Measurements from ENCODE around the gene CSRP1. TPM values are rescaled to one million over a fixed set of nuclear protein-coding genes. Genes with fewer than 3 reads are reported as not detected.

CSRP1 gene
- total RNA-seq, 2 donors from 2014 or later = 2,051 to 3,060 TPM

DNA sequence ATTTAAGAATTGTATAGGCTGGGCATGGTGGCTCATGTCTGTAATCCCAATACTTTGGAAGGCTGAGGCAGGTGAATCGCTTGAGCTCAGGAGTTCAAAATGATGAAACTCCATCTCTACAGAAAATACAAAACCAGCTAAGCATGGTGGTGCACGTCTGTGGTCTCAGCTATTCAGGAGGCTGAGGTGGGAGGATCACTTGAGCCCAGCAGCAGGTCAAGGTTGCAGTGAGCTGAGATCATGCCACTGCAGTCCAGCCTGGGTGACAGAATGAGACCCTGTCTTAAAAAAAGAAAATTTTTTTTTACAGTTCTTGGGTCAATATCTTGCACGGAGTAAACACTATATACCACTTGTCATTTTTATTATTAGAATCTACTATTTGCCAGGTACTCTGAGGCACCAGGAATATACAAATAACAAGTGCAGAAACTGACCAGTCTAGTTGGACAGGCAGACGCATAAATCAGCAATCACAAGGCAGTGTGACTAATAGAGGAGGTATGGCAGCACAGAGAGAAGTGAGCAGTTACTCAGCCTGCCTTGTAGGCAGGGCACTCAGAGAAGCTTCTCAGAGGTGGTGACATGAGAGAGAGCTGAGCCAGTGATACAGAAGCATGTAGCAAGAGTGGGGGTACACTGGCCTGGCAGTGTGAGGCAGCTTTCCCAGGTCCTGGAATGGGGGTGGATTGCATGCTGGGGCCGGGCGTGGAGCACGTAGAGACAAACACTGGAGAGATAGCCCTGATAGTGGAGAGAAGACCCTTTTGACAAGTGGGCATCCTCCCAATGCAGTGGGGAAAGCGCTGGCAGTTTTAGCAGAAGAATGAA lies 45.9 kb downstream of the CSRP1 start:
- Histone ChIP-seq H3K4me3 (peak overlapping the region; percentile 30), H3K9me3 (no peaks in the 10 kb centered on the region), H3K36me3 (peaks cover 19% of the 10 kb centered on the region), H3K4me1 (ENCODE audit: control insufficient read depth in 1 of 2, low read depth in 2 of 2) (peaks cover 25 to 75% of the 10 kb centered on the region in 2 donors), H3K27ac (peak overlapping the region; percentile 95 to 97), H3K27me3 (replicated peaks; ENCODE audit: insufficient read depth) (no peaks in the 10 kb centered on the region)
- ATAC-seq (ENCODE audit: insufficient number of reproducible peaks, low FRiP score, low read depth) (peak; percentile 87), DNase-seq (ENCODE audit: low spot score) (peak; percentile 71)
- TF ChIP-seq, protein P1, sequence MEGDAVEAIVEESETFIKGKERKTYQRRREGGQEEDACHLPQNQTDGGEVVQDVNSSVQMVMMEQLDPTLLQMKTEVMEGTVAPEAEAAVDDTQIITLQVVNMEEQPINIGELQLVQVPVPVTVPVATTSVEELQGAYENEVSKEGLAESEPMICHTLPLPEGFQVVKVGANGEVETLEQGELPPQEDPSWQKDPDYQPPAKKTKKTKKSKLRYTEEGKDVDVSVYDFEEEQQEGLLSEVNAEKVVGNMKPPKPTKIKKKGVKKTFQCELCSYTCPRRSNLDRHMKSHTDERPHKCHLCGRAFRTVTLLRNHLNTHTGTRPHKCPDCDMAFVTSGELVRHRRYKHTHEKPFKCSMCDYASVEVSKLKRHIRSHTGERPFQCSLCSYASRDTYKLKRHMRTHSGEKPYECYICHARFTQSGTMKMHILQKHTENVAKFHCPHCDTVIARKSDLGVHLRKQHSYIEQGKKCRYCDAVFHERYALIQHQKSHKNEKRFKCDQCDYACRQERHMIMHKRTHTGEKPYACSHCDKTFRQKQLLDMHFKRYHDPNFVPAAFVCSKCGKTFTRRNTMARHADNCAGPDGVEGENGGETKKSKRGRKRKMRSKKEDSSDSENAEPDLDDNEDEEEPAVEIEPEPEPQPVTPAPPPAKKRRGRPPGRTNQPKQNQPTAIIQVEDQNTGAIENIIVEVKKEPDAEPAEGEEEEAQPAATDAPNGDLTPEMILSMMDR (IDR thresholded peaks at IDR 0.05) = no peak

DNA sequence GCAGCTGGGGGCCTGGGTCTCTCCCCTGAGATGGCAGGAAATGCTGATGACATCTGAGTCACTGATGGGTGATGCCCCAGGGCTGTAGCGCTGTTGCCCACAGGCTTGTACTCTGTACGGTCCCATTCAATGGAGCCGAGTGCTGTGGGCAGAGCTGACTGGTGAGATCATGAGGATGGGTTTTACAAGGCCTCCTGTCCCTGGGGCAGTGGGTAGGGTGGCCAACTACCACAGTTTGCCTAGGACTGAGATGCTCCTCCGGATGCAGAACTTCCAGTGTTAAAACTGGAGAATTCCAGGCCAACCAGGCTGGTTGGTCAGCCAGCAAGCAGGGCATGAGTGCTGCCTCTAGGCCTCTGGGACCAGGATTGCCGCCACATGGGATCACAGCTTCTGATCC lies 47.1 kb downstream of the CSRP1 start:
- Histone ChIP-seq H3K27me3 (replicated peaks; ENCODE audit: insufficient read depth) (no peaks in the 10 kb centered on the region), H3K4me3 (no peak overlapping the region), H3K27ac (peak overlapping the region; percentile 95 to 97), H3K36me3 (peaks cover 7% of the 10 kb centered on the region), H3K4me1 (ENCODE audit: control insufficient read depth in 1 of 2, low read depth in 2 of 2) (peaks cover 23 to 62% of the 10 kb centered on the region in 2 donors), H3K9me3 (no peaks in the 10 kb centered on the region)
- ATAC-seq (ENCODE audit: insufficient number of reproducible peaks, low FRiP score, low read depth) = no peak
- TF ChIP-seq, protein P1 (IDR thresholded peaks at IDR 0.05) = no peak
- no peak for DNase-seq (ENCODE audit: low spot score)

DNA sequence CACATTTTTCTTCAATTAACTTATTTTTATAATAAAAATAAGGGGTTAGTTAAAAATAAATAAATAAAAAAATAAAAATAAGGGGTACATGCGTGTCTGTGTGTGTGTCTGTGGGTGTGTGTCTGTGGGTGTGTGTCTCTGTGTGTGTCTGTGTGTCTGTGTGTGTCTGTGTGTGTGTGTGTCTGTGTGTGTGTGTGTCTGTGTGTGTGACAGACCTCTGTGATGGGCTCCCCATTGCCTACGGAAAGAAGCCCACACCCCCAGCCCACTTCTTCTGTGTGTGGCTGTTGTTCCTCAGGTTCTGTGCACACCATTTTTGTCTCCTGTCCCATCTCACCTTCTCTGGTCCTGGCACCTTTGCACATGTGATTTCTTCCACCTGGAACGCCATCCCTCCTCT lies 47.9 kb downstream of the CSRP1 start:
- DNase-seq (ENCODE audit: low spot score) (no peak), ATAC-seq (ENCODE audit: insufficient number of reproducible peaks, low FRiP score, low read depth) (no peak)
- no peaks in the 10 kb centered on the region for H3K36me3 ChIP-seq
- H3K4me1 ChIP-seq (ENCODE audit: control insufficient read depth in 1 of 2, low read depth in 2 of 2) = peaks cover 23 to 59% of the 10 kb centered on the region in 2 donors
- TF ChIP-seq, protein P1 (IDR thresholded peaks at IDR 0.05) = no peak
- no peaks in the 10 kb centered on the region for H3K9me3 ChIP-seq
- no peak overlapping the region for H3K4me3 ChIP-seq
- no peaks in the 10 kb centered on the region for H3K27me3 ChIP-seq (replicated peaks; ENCODE audit: insufficient read depth)
- peak overlapping the region; percentile 95 to 97 for H3K27ac ChIP-seq

DNA sequence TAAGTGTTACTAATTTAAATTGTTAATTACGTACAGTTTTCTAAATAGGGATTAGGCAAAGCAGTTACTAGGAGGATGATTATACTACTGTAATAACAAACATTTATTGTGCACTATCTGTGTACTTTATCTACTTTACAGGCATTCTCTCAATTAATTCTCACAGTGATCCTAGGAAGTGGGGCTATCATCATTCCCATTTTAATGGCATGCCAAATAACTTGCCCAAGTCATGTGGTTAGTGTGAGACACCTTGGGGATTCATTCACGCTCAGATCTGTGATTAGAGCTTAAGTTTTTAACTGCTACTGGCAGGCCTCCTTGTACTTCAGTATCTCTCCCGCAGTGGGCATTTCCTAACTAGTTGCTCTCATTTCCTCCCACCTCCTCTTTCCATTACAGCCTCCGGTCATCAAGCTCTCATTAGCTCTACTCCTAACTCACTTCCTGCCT lies 49.4 kb downstream of the CSRP1 start:
- TF ChIP-seq, protein P1 (IDR thresholded peaks at IDR 0.05) = no peak
- no peaks in the 10 kb centered on the region for H3K27me3 ChIP-seq (replicated peaks; ENCODE audit: insufficient read depth)
- no peak overlapping the region for H3K4me3 ChIP-seq
- no peak for ATAC-seq (ENCODE audit: insufficient number of reproducible peaks, low FRiP score, low read depth)
- peaks cover 15 to 44% of the 10 kb centered on the region in 2 donors for H3K4me1 ChIP-seq (ENCODE audit: control insufficient read depth in 1 of 2, low read depth in 2 of 2)
- no peaks in the 10 kb centered on the region for H3K9me3 ChIP-seq
- H3K27ac ChIP-seq = no peak overlapping the region
- no peaks in the 10 kb centered on the region for H3K36me3 ChIP-seq
- no peak for DNase-seq (ENCODE audit: low spot score)

DNA sequence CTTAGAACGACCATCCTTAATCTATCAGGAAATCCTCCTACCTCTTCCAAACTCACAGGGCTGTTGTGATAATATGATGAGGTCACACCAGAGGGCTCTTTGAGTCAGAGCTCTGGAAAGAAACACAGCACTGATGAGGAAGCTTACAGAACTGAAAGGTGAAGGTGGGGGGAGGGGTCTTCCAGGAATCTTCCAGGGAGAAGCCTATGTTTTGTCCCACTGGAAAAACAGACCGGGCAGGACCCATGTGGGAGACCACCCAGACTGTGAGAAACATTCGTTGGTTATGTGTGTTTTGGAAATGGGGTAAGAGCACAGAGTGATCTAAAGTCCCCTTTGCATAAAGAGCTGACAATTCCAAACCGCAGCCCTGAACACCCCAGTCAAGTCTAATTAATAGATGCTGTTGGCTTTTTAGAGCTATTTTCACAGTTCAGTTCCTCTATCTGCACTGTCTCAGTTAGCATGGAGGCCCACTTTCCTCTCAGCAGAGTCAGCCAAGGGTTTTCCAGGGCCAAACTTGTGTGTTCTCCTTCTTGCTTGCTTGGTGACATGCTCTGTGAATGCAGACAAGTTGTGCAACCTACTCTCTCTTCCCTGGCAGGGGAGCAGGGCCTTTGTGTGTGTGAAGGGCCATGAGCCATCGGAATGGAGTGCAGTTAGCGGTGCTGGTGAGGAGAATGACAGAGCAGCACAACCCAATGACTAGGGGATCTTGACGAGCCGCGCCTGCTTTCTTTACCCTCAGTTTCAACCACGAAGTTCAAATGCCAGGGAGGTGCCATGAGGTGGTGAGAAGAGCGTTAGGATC lies 50.2 kb downstream of the CSRP1 start:
- no peak overlapping the region for H3K4me3 ChIP-seq
- H3K27ac ChIP-seq = peak overlapping the region; percentile 37 to 55
- no peaks in the 10 kb centered on the region for H3K9me3 ChIP-seq
- peaks cover 9 to 37% of the 10 kb centered on the region in 2 donors for H3K4me1 ChIP-seq (ENCODE audit: control insufficient read depth in 1 of 2, low read depth in 2 of 2)
- TF ChIP-seq, protein P1 (IDR thresholded peaks at IDR 0.05) = no peak
- no peaks in the 10 kb centered on the region for H3K36me3 ChIP-seq
- DNase-seq (ENCODE audit: low spot score) (no peak), ATAC-seq (ENCODE audit: insufficient number of reproducible peaks, low FRiP score, low read depth) (no peak)
- H3K27me3 ChIP-seq (replicated peaks; ENCODE audit: insufficient read depth) = no peaks in the 10 kb centered on the region

Measured in thoracic aorta (tissue), 2 donors.